GM10248 (cell line): Measurements from ENCODE around the gene CCDC82.
A peak's percentile ranks its signal among the peaks of the same experiment; 100 is the strongest.

Experiments
- CTCF ChIA-PET: fragments of 300-600 bp; sonication (Branson Sonifier 250); formaldehyde crosslinking; extraction: SDS; loops from one replicate; lab custom pipeline; 2021; ENCODE audit warnings: antibody characterized with exemption; lab: Yijun Ruan, JAX
- POLR2A ChIA-PET: fragments of 350-650 bp; sonication (Branson Sonifier 250); formaldehyde crosslinking; extraction: SDS; loops from one replicate; lab custom pipeline; 2020; ENCODE audit warnings: antibody characterized with exemption; lab: Yijun Ruan, JAX
- DNase-seq: peaks from one replicate; pipeline ENCODE4 v3.0.0; 2012; ENCODE audit errors: extremely low spot score
- TF ChIP-seq, protein P1 (sequence below): IDR thresholded peaks from 2 replicates; pipeline ENCODE4 v1.5.1; 2012; ENCODE audit warnings: mild to moderate bottlenecking, low read depth; ENCODE audit errors: extremely low read depth, missing control alignments, control extremely low read depth

The CCDC82 gene

DNA sequence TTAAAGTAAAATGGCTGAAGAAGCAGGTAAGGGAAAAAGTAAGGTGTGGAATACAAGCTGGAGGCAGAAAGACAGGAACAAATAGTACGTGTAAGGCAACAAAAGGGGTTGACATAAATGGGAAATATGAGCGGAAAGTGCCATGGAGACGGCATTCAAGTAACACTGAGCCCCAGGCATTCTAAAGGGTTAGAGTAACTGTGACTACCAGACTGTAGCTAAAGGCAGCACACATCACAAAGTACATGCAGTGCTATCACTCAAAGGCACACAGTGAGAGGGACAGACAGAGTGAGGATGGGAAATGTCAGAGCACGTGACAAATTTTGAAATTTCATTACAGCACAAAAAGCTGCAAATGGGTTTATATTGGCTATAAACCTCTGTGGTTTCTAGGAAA, 32.9 kb downstream of the CCDC82 start:
- ChIA-PET POLR2A (no interaction called here), CTCF (interaction anchor here (1.2 to 2.3 kb wide), 2 partner anchors 14 to 16 kb away, joined by 4 to 17 read pairs; partner anchors contain the start of gene MAML2)
- DNase-seq: no peak
- TF ChIP-seq, protein P1, sequence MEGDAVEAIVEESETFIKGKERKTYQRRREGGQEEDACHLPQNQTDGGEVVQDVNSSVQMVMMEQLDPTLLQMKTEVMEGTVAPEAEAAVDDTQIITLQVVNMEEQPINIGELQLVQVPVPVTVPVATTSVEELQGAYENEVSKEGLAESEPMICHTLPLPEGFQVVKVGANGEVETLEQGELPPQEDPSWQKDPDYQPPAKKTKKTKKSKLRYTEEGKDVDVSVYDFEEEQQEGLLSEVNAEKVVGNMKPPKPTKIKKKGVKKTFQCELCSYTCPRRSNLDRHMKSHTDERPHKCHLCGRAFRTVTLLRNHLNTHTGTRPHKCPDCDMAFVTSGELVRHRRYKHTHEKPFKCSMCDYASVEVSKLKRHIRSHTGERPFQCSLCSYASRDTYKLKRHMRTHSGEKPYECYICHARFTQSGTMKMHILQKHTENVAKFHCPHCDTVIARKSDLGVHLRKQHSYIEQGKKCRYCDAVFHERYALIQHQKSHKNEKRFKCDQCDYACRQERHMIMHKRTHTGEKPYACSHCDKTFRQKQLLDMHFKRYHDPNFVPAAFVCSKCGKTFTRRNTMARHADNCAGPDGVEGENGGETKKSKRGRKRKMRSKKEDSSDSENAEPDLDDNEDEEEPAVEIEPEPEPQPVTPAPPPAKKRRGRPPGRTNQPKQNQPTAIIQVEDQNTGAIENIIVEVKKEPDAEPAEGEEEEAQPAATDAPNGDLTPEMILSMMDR: no peak

GRCh38 chr11:96342961-96343711, 46.6 kb downstream of the CCDC82 start, which contains the start of gene MAML2:
Gene MAML2, minus strand, starts transcription at chr11:96343195. Its CDS starts 1,300 bp downstream, at chr11:96341895.
- CTCF ChIA-PET: interaction anchor here (0.6 to 5.5 kb wide), 82 partner anchors 8 to 1892 kb away, joined by 3 to 31 read pairs (median 6); partner anchors contain the start of genes CCDC82, JRKL and SRSF8
- TF ChIP-seq, protein P1: peak; percentile 78
- POLR2A ChIA-PET: interaction anchor here (0.6 to 1.0 kb wide), 2 partner anchors 18 to 51 kb away, joined by 4 read pairs; no protein-coding TSS in a partner anchor
- peak; percentile 92 for DNase-seq

DNA sequence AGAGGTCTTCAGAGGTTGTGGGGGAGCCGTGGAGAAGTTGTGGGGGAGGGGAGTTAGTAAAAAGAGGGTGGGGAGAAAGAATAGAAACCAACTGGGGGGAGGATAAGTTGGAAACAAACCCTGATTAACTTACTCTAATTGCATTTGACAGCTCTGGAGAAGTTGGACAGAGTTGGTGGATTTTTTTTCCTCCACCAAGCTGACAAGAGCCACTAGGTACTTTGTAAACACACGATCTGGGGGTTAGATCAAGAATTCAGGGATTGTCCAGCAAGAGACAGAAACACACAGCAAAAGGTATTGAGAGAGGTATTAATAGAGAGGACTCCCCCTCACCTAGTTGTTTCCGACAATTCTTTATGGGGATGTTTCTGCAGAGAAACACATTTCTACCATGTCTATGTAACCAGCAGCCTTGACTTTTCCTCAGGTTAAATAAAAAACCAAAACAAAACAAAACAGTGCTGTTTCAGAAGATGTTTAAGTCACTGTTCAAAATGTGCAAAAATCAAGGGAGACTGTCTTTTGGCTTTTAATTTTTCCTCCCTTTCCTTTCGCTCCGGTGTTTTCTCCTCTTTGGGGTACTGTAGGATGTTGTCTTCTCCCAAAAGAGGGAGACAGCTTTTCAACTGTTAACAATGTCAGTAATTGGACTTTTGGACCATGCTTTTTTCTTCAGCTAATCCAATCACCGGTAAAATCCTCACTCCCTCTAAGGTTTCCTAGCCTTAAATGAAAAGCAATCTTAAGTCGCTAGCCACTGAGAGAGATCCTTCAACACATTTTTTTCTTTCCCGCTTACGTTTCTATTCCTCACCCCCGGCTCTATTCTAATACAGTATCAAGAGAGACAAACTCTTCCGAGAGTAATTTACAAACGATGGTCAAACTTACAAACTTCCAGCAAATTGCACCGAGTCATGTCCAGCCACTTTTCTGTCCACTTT, 47.4 kb downstream of the CCDC82 start:
- TF ChIP-seq, protein P1: no peak
- DNase-seq: no peak
- CTCF ChIA-PET: interaction anchor here (0.6 to 5.5 kb wide), 85 partner anchors 7 to 1892 kb away, joined by 3 to 31 read pairs (median 5); partner anchors contain the start of genes CCDC82, JRKL and SRSF8
- POLR2A ChIA-PET: interaction anchor here (0.6 to 1.3 kb wide), 3 partner anchors 17 to 552 kb away, joined by 4 to 5 read pairs (median 4); partner anchors contain the start of genes CEP57 and FAM76B

DNA sequence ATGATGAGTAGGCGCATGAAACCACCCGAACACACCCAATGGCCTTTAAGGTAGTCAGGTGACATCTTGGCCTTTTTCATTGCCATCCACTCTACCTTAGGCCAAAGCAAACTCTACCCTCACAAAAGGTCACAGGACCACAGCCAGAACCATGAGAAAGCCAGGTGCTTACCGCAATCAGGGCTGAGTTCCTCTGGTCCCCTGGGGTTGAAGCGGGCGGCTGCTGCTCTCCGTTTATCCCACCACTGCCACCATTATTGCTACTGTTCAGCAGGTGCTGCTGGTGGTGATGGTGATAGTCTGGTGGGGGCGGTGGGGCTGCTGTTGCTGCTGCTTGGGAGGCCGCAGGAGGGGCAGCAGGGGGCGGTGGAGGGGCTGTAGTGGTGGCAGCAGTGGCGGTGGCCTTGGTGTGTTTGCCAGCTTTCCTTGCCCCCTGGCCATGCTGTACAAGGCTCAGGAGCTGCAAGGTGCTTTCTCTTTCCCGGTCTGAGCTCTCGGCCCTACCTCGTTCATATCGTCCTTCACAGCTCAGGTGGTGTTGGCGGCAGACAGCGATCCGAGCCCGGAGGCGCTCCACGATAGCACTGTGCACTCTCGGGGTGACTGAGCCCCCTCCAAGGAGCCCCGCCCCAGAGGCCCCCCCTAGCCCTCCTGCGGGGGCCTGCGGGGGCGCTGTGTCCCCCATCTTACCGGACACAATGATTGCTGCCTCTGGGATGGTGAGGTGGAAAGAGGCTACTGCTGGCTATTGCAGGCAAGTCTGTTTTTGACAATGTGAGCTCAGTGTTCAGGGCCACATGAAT, 48.3 kb downstream of the CCDC82 start:
- POLR2A ChIA-PET: interaction anchor here (1.3 kb wide), 1 partner anchor 551 kb away, joined by 5 read pairs; the partner anchor contains the start of genes CEP57 and FAM76B
- CTCF ChIA-PET: interaction anchor here (0.7 to 5.5 kb wide), 37 partner anchors 9 to 506 kb away, joined by 3 to 31 read pairs (median 7); partner anchors contain the start of genes CCDC82 and JRKL
- TF ChIP-seq, protein P1: peak; percentile 51
- peak; percentile 65 for DNase-seq

DNA sequence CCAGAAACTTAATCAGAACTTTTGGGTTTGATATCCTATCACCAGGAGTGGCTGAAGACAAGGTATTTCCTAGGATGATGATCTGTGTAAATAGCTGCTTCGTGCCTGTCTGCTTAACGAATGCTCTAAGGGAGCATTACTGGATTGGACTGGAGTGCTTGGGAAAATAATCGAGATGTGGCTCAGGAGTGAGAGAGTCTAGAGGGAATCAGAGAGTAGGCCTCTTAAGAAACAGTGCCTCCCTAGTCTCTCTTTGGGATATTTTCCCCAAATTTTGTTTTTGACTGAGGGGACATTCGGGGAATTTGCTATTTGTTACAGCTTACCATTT, 49.2 kb downstream of the CCDC82 start:
- TF ChIP-seq, protein P1: no peak
- ChIA-PET CTCF (interaction anchor here (1.0 to 5.5 kb wide), 9 partner anchors 17 to 549 kb away, joined by 3 to 30 read pairs (median 5); partner anchors contain the start of genes CCDC82 and JRKL), POLR2A (no interaction called here)
- no peak for DNase-seq
